ENCODE measurements around the gene SGMS1.

DNA sequence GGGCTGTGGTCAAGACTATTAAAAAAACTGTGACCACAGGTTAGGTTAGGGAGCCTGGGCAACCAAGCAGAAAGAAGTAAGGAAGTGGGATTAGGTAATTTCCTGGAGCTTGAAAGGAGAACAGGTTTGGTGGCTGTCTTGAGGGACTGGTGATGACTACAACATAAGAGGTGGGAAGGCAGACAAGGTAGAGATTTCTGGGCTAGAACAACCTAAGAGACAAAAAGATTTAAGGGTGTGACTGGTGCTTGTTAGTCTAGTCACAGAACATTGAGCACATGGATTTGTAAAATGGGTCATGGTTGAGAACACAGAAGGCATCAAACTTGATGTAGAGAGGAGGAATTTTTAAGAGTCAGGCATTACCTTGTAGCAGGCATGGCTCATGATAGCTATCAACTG lies 248.7 kb downstream of the SGMS1 start:
- TF ChIP-seq PPARA (CRISPR knock-in tag; IDR thresholded peaks at IDR 0.05; ENCODE audit: borderline replicate concordance), result no peak
- TF ChIP-seq, protein P1, sequence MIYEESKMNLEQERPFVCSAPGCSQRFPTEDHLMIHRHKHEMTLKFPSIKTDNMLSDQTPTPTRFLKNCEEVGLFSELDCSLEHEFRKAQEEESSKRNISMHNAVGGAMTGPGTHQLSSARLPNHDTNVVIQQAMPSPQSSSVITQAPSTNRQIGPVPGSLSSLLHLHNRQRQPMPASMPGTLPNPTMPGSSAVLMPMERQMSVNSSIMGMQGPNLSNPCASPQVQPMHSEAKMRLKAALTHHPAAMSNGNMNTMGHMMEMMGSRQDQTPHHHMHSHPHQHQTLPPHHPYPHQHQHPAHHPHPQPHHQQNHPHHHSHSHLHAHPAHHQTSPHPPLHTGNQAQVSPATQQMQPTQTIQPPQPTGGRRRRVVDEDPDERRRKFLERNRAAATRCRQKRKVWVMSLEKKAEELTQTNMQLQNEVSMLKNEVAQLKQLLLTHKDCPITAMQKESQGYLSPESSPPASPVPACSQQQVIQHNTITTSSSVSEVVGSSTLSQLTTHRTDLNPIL (CRISPR knock-in tag; IDR thresholded peaks at IDR 0.05; ENCODE audit: low read depth), result no peak

All from SK-N-SH treated with all-trans-retinoic acid at 6 μM for 48 hours (cell line).